22Rv1 (cell line): ENCODE data around the gene IFT88.

Experiments used
- H3K27ac ChIP-seq: fragments of 450-650 bp; 2 replicates; pipeline ENCODE4 v1.5.1; 2017
- ZFX ChIP-seq: fragments of 450-650 bp; IDR thresholded peaks from 2 replicates; pipeline ENCODE4 v1.6.1; 2017; ENCODE audit warnings: antibody characterized with exemption, borderline replicate concordance
- TF ChIP-seq, protein P1 (sequence below): fragments of 450-650 bp; IDR thresholded peaks from 2 replicates; pipeline ENCODE4 v1.5.1; 2017; ENCODE audit warnings: mild to moderate bottlenecking

The IFT88 gene

DNA sequence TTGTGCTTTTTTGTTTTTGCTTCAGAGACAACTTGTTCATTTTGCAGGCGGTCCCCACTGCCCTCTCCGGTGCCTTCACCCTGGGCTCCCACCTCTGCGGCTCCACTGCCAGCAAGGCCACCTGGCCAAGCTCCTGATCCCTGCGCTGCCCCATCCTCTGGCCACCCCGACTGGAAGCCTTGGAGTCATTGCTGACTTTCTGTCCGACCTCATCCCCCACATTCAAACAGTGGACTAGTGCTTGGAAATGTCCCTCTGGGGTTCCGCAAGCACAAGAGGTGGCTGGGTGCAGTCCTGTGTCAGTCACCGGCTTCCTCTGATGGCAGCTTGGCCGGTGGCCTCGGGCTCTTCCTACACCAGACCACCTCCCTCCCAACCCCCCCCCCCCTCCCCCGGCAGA is 153.5 kb downstream of the IFT88 start:
- H3K27ac ChIP-seq: no peak overlapping the region
- TF ChIP-seq, protein P1, sequence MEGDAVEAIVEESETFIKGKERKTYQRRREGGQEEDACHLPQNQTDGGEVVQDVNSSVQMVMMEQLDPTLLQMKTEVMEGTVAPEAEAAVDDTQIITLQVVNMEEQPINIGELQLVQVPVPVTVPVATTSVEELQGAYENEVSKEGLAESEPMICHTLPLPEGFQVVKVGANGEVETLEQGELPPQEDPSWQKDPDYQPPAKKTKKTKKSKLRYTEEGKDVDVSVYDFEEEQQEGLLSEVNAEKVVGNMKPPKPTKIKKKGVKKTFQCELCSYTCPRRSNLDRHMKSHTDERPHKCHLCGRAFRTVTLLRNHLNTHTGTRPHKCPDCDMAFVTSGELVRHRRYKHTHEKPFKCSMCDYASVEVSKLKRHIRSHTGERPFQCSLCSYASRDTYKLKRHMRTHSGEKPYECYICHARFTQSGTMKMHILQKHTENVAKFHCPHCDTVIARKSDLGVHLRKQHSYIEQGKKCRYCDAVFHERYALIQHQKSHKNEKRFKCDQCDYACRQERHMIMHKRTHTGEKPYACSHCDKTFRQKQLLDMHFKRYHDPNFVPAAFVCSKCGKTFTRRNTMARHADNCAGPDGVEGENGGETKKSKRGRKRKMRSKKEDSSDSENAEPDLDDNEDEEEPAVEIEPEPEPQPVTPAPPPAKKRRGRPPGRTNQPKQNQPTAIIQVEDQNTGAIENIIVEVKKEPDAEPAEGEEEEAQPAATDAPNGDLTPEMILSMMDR: no peak
- TF ChIP-seq ZFX: no peak

GRCh38 chr13:20721058-20721453 is 154.1 kb downstream of the IFT88 start:
- no peak for TF ChIP-seq ZFX
- TF ChIP-seq, protein P1: no peak
- no peak overlapping the region for H3K27ac ChIP-seq

DNA sequence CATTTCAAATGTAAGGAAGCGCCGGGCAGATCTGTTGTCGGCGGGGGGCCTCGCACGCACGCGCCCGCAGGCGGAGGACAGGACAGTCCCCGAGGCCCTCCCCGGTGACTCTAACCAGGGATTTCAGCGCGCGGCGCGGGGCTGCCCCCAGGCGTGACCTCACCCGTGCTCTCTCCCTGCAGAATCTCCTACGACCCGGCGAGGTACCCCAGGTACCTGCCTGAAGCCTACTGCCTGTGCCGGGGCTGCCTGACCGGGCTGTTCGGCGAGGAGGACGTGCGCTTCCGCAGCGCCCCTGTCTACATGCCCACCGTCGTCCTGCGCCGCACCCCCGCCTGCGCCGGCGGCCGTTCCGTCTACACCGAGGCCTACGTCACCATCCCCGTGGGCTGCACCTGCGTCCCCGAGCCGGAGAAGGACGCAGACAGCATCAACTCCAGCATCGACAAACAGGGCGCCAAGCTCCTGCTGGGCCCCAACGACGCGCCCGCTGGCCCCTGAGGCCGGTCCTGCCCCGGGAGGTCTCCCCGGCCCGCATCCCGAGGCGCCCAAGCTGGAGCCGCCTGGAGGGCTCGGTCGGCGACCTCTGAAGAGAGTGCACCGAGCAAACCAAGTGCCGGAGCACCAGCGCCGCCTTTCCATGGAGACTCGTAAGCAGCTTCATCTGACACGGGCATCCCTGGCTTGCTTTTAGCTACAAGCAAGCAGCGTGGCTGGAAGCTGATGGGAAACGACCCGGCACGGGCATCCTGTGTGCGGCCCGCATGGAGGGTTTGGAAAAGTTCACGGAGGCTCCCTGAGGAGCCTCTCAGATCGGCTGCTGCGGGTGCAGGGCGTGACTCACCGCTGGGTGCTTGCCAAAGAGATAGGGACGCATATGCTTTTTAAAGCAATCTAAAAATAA is 154.7 kb downstream of the IFT88 start:
- H3K27ac ChIP-seq: no peak overlapping the region
- TF ChIP-seq, protein P1: peak; percentile 23
- TF ChIP-seq ZFX: no peak

- H3K27ac ChIP-seq: no peak overlapping the region
- TF ChIP-seq, protein P1: no peak
- no peak for TF ChIP-seq ZFX
These were observed 160.9 kb downstream of the IFT88 start for GRCh38 chr13:20727856-20728255.

- no peak for TF ChIP-seq ZFX
- TF ChIP-seq, protein P1: no peak
- H3K27ac ChIP-seq: no peak overlapping the region
These were observed 161.8 kb downstream of the IFT88 start for GRCh38 chr13:20728579-20729311.

- TF ChIP-seq, protein P1: no peak
- TF ChIP-seq ZFX: no peak
- H3K27ac ChIP-seq: no peak overlapping the region
These were observed 163.0 kb downstream of the IFT88 start for GRCh38 chr13:20729633-20730585.
